Thyroid gland (tissue), 4 donors: ENCODE results near the gene C10orf90. TPM values are rescaled to one million over a fixed set of nuclear protein-coding genes. Genes with fewer than 3 reads are reported as not detected.
A peak's percentile ranks its signal among the peaks of the same experiment; 100 is the strongest.

Experiments
- DNase-seq, 2 donors: peaks; one replicate each; pipeline ENCODE4 v3.0.0-alpha.2; 2019
- H3K27ac ChIP-seq, 3 donors: fragments of 200-600 bp; sonication (generic); 1 replicate in 2 of 3; 2 replicates in 1 of 3; pipeline ENCODE4 v1.5.1; 2016 to 2019; ENCODE audit warnings: mild to moderate bottlenecking in 1 of 3, moderate library complexity in 1 of 3
- H3K27me3 ChIP-seq: fragments of 200-600 bp; sonication (generic); one replicate; pipeline ENCODE4 v1.5.1; 2019
- H3K36me3 ChIP-seq, 2 donors: fragments of 200-600 bp; sonication (generic); one replicate each; pipeline ENCODE4 v1.5.1; 2016 to 2019
- H3K4me1 ChIP-seq, 2 donors: fragments of 200-600 bp; sonication (generic); one replicate each; pipeline ENCODE4 v1.5.1; 2017 to 2019
- H3K4me3 ChIP-seq, 3 donors: fragments of 200-600 bp; sonication (generic); replicated peaks in 1 of 3; 1 replicate in 2 of 3; 2 replicates in 1 of 3; pipeline ENCODE4 v1.5.1; 2016; ENCODE audit warnings: mild to moderate bottlenecking in 1 of 3
- H3K9me3 ChIP-seq: fragments of 200-600 bp; sonication (generic); one replicate; pipeline ENCODE4 v1.5.1; 2017
- CTCF ChIP-seq, 6 experiments: fragments of 200-600 bp in 3 of 6; fragments of 450-650 bp in 3 of 6; sonication (generic) in 3 of 6; IDR thresholded peaks; one replicate each; pipeline ENCODE4 v1.5.1; 2016 to 2019; ENCODE audit warnings: antibody characterized with exemption in 6 of 6, mild to moderate bottlenecking in 2 of 6, inconsistent platforms in 1 of 6, moderate library complexity in 1 of 6
- POLR2A ChIP-seq, 2 donors: fragments of 450-650 bp; IDR thresholded peaks; one replicate each; pipeline ENCODE4 v1.6.1; 2017; ENCODE audit warnings: antibody characterized with exemption in 2 of 2, mild to moderate bottlenecking in 2 of 2, moderate library complexity in 1 of 2
- whole genome bisulfite sequencing, 2 donors: methylation state at CpG; one replicate each; pipeline ENCODE4 v1.1.5; 2017; 5-methylcytosine and 5-hydroxymethylcytosine counted together
- intact Hi-C: fragments of 100-400 bp; cut with DNase I; formaldehyde crosslinking; loops from one replicate; pipeline ENCODE4 v1.15.1; 2023
- total RNA-seq, 4 donors: library from RNA; depleted of rRNA; stranded (reverse); fragments of >200 nt; gene quantifications; one replicate each; pipeline ENCODE4 v1.2.3, GENCODE V29; 2016

C10orf90 gene
- total RNA-seq, 4 donors from 2014 or later = 0.45 to 5.1 (median 2.0) TPM

- Histone ChIP-seq H3K4me1 (no peaks in the 10 kb centered on the region), H3K36me3 (no peaks in the 10 kb centered on the region), H3K27ac (no peak overlapping the region), H3K9me3 (no peaks in the 10 kb centered on the region), H3K4me3 (no peak overlapping the region), H3K27me3 (no peaks in the 10 kb centered on the region)
- WGBS, 2 donors = 89 to 98% methylated on average over 9 of the region's 9 CpGs
- DNase-seq = no peak
- intact Hi-C loops = no loop called here
- TF ChIP-seq POLR2A (IDR thresholded peaks at IDR 0.05) (no peak), CTCF (IDR thresholded peaks at IDR 0.05) (no peak)
These were observed 31.4 kb downstream of the C10orf90 start for GRCh38 chr10:126639084-126639483.

GRCh38 chr10:126638542-126638941, 32.0 kb downstream of the C10orf90 start:
- H3K27me3 ChIP-seq = no peaks in the 10 kb centered on the region
- TF ChIP-seq POLR2A (IDR thresholded peaks at IDR 0.05) (no peak), CTCF (IDR thresholded peaks at IDR 0.05) (no peak)
- intact Hi-C loops = no loop called here
- WGBS, 2 donors = 80 to 83% methylated on average over 6 of the region's 6 CpGs
- no peaks in the 10 kb centered on the region for H3K36me3 ChIP-seq
- no peak overlapping the region for H3K4me3 ChIP-seq
- no peaks in the 10 kb centered on the region for H3K9me3 ChIP-seq
- DNase-seq = no peak
- no peak overlapping the region for H3K27ac ChIP-seq
- no peaks in the 10 kb centered on the region for H3K4me1 ChIP-seq

- no peak for DNase-seq
- H3K36me3 ChIP-seq = no peaks in the 10 kb centered on the region
- H3K4me3 ChIP-seq = no peak overlapping the region
- intact Hi-C loops = no loop called here
- H3K4me1 ChIP-seq = no peaks in the 10 kb centered on the region
- 89 to 90% methylated on average over 5 of the region's 5 CpGs for WGBS, 2 donors
- H3K27ac ChIP-seq = no peak overlapping the region
- no peaks in the 10 kb centered on the region for H3K27me3 ChIP-seq
- no peaks in the 10 kb centered on the region for H3K9me3 ChIP-seq
- TF ChIP-seq CTCF (IDR thresholded peaks at IDR 0.05) (no peak), POLR2A (IDR thresholded peaks at IDR 0.05) (no peak)
These were observed 33.0 kb downstream of the C10orf90 start for GRCh38 chr10:126637501-126637900.

- TF ChIP-seq CTCF (IDR thresholded peaks at IDR 0.05) (no peak), POLR2A (IDR thresholded peaks at IDR 0.05) (no peak)
- H3K36me3 ChIP-seq = no peaks in the 10 kb centered on the region
- intact Hi-C loops = no loop called here
- no peak overlapping the region for H3K4me3 ChIP-seq
- H3K9me3 ChIP-seq = no peaks in the 10 kb centered on the region
- peak; percentile 65 to 78 for DNase-seq
- H3K27me3 ChIP-seq = no peaks in the 10 kb centered on the region
- H3K4me1 ChIP-seq = no peaks in the 10 kb centered on the region
- WGBS, 2 donors = 39 to 46% methylated on average over 5 of the region's 5 CpGs
- no peak overlapping the region for H3K27ac ChIP-seq
These were observed 35.6 kb downstream of the C10orf90 start for GRCh38 chr10:126634911-126635310.

GRCh38 chr10:126634347-126634746, 36.1 kb downstream of the C10orf90 start:
- Histone ChIP-seq H3K27me3 (no peaks in the 10 kb centered on the region), H3K4me3 (no peak overlapping the region), H3K4me1 (no peaks in the 10 kb centered on the region), H3K9me3 (no peaks in the 10 kb centered on the region), H3K27ac (no peak overlapping the region), H3K36me3 (no peaks in the 10 kb centered on the region)
- no peak for DNase-seq
- WGBS, 2 donors = 88 to 93% methylated on average over 2 of the region's 2 CpGs
- intact Hi-C loops = no loop called here
- TF ChIP-seq POLR2A (IDR thresholded peaks at IDR 0.05) (no peak), CTCF (IDR thresholded peaks at IDR 0.05) (no peak)
